Ishikawa (cell line): ENCODE measurements around the gene INHBC.

Source experiments
- CEBPB ChIP-seq: IDR thresholded peaks from 2 replicates; pipeline ENCODE4 v1.6.1; 2012
- CREB1 ChIP-seq: IDR thresholded peaks from 2 replicates; pipeline ENCODE4 v1.6.1; 2012; ENCODE audit warnings: low read depth
- EGR1 ChIP-seq: IDR thresholded peaks from 2 replicates; pipeline ENCODE4 v1.6.1; 2012
- EP300 ChIP-seq: IDR thresholded peaks from 2 replicates; pipeline ENCODE4 v1.6.1; 2012; ENCODE audit warnings: borderline replicate concordance
- FOXM1 ChIP-seq: IDR thresholded peaks from 2 replicates; pipeline ENCODE4 v1.6.1; 2012; ENCODE audit warnings: low read depth, borderline replicate concordance
- MAX ChIP-seq: IDR thresholded peaks from 2 replicates; pipeline ENCODE4 v1.6.1; 2012
- NFIC ChIP-seq: IDR thresholded peaks from 2 replicates; pipeline ENCODE4 v1.6.1; 2012
- RAD21 ChIP-seq: IDR thresholded peaks from 2 replicates; pipeline ENCODE4 v1.6.1; 2012; ENCODE audit warnings: low read depth
- REST ChIP-seq: IDR thresholded peaks from 2 replicates; pipeline ENCODE4 v1.6.1; 2012; ENCODE audit warnings: low read depth, mild to moderate bottlenecking
- TAF1 ChIP-seq: IDR thresholded peaks from 2 replicates; pipeline ENCODE4 v1.6.1; 2012; ENCODE audit warnings: low read depth, mild to moderate bottlenecking
- TEAD4 ChIP-seq: IDR thresholded peaks from 2 replicates; pipeline ENCODE4 v1.6.1; 2012
- USF1 ChIP-seq: IDR thresholded peaks from 2 replicates; pipeline ENCODE4 v1.6.1; 2012
- YY1 ChIP-seq: IDR thresholded peaks from 2 replicates; pipeline ENCODE4 v1.6.1; 2012; ENCODE audit warnings: low read depth
- ZBTB7A ChIP-seq: IDR thresholded peaks from 2 replicates; pipeline ENCODE4 v1.6.1; 2012; ENCODE audit warnings: low read depth

Gene INHBC

GRCh38 chr12:57446292-57446960 lies 11.8 kb downstream of the INHBC start:
- TF ChIP-seq REST = no peak
- TF ChIP-seq FOXM1 = no peak
- no peak for TF ChIP-seq NFIC
- TF ChIP-seq TEAD4 = no peak
- no peak for TF ChIP-seq RAD21
- no peak for TF ChIP-seq YY1
- no peak for TF ChIP-seq ZBTB7A

GRCh38 chr12:57448669-57449068 lies 14.1 kb downstream of the INHBC start:
- TF ChIP-seq EP300 (no peak), FOXM1 (no peak), EGR1 (no peak), TEAD4 (no peak), YY1 (no peak), MAX (no peak), CEBPB (no peak), RAD21 (no peak), NFIC (no peak), CREB1 (no peak), TAF1 (no peak), ZBTB7A (no peak), REST (no peak), USF1 (no peak)

- TF ChIP-seq CREB1 = no peak
- TF ChIP-seq TAF1 = no peak
- no peak for TF ChIP-seq MAX
- TF ChIP-seq EGR1 = no peak
- TF ChIP-seq CEBPB = no peak
- TF ChIP-seq TEAD4 = no peak
- TF ChIP-seq YY1 = no peak
- TF ChIP-seq FOXM1 = no peak
- no peak for TF ChIP-seq USF1
- TF ChIP-seq EP300 = no peak
These were observed 14.8 kb downstream of the INHBC start for GRCh38 chr12:57449375-57449774.

GRCh38 chr12:57450057-57450456 lies 15.5 kb downstream of the INHBC start:
- TF ChIP-seq RAD21 (no peak), CREB1 (no peak), USF1 (no peak), EGR1 (no peak), NFIC (no peak), MAX (no peak), TEAD4 (no peak), YY1 (no peak)

- TF ChIP-seq RAD21 = no peak
These were observed 16.7 kb downstream of the INHBC start for GRCh38 chr12:57451233-57451778.
